Stomach (tissue), 9 donors: ENCODE results near the gene TLE2. TPM values are rescaled to one million over a fixed set of nuclear protein-coding genes. Genes with fewer than 3 reads are reported as not detected.

Source experiments
- DNase-seq, 2 donors: peaks; one replicate each; pipeline versions ENCODE4 v3.0.0 to v3.0.0-alpha.2; 2013 to 2019
- H3K27ac ChIP-seq, 5 donors: fragments of 200-600 bp in 4 of 5; sonication (generic) in 4 of 5; one replicate each; pipeline ENCODE4 v1.5.1; 2013 to 2019; ENCODE audit warnings: mild to moderate bottlenecking in 1 of 5, moderate library complexity in 1 of 5
- H3K27me3 ChIP-seq, 3 donors: fragments of 200-600 bp; sonication (generic); one replicate each; pipeline ENCODE4 v1.5.1; 2017 to 2019; ENCODE audit warnings: mixed run types in 1 of 3
- H3K36me3 ChIP-seq, 4 donors: fragments of 200-600 bp; sonication (generic); 1 replicate in 3 of 4; 2 replicates in 1 of 4; pipeline ENCODE4 v1.5.1; 2016 to 2019
- H3K4me1 ChIP-seq, 4 donors: fragments of 200-600 bp; sonication (generic); one replicate each; pipeline ENCODE4 v1.5.1; 2016 to 2019
- H3K4me3 ChIP-seq, 4 donors: fragments of 200-600 bp; sonication (generic) in 3 of 4; one replicate each; pipeline ENCODE4 v1.5.1; 2016 to 2019; ENCODE audit warnings: mild to moderate bottlenecking in 1 of 4
- H3K9me3 ChIP-seq, 4 donors: fragments of 200-600 bp; sonication (generic); one replicate each; pipeline ENCODE4 v1.5.1; 2016 to 2019
- CTCF ChIP-seq, 7 experiments: fragments of 450-650 bp in 4 of 7; fragments of 200-600 bp in 3 of 7; sonication (generic) in 3 of 7; IDR thresholded peaks; one replicate each; pipeline ENCODE4 v1.5.1; 2016 to 2019; ENCODE audit warnings: antibody characterized with exemption in 7 of 7, control low read depth in 2 of 7, mild to moderate bottlenecking in 1 of 7
- EP300 ChIP-seq: sonication (generic); formaldehyde crosslinking; IDR thresholded peaks from one replicate; pipeline ENCODE4 v1.6.1; 2017; ENCODE audit warnings: antibody characterized with exemption
- POLR2A ChIP-seq, 4 donors: fragments of 450-650 bp; IDR thresholded peaks; one replicate each; pipeline ENCODE4 v1.6.1; 2016; ENCODE audit warnings: antibody characterized with exemption in 4 of 4, control low read depth in 2 of 4, mild to moderate bottlenecking in 1 of 4, moderate library complexity in 1 of 4
- POLR2AphosphoS5 ChIP-seq, 3 donors: sonication (generic); formaldehyde crosslinking; IDR thresholded peaks; one replicate each; pipeline ENCODE4 v1.6.1; 2016; ENCODE audit warnings: antibody characterized with exemption in 3 of 3
- WGBS, 5 donors: extraction: QIAGEN DNeasy Blood & Tissue Kit in 3 of 5; methylation state at CpG; one replicate each; pipeline versions ENCODE4 v1.1.5 to v1.1.7; 2013 to 2018; 5-methylcytosine and 5-hydroxymethylcytosine counted together
- intact Hi-C: fragments of 100-400 bp; cut with DNase I; formaldehyde crosslinking; loops from one replicate; pipeline ENCODE4 v1.15.1; 2023; ENCODE audit warnings: low total_unique reads
- polyA plus RNA-seq, 3 donors: library from polyadenylated mRNA; stranded (reverse); fragments of 200-250 nt; gene quantifications; one replicate each; pipeline ENCODE4 v1.2.3, GENCODE V29; 2013
- total RNA-seq, 5 donors: library from RNA; depleted of rRNA; stranded (reverse); fragments of >200 nt; gene quantifications; one replicate each; pipeline versions ENCODE4 v1.1.0 to v1.2.3, GENCODE V29; 2014 to 2016
- donor health status: healthy with polysubstance abuse.
- donor health status: Bipolar disorder and iron deficiency.
- donor health status: healthy.

TLE2 gene
- total and polyA plus RNA-seq, 8 donors = 13.8 to 92.9 (median 23.8) TPM

GRCh38 chr19:2998642-2999041, 30.4 kb downstream of the TLE2 start:
- Histone ChIP-seq H3K27me3 (no peaks in the 10 kb centered on the region), H3K4me1 (no peaks in the 10 kb centered on the region), H3K4me3 (no peak overlapping the region), H3K9me3 (no peaks in the 10 kb centered on the region), H3K36me3 (peaks cover 0 to 60% (median 44%) of the 10 kb centered on the region in 4 donors), H3K27ac (no peak overlapping the region)
- DNase-seq = no peak
- 85 to 96% (median 94%) methylated on average over 11 of the region's 11 CpGs for WGBS, 5 donors
- intact Hi-C loops = no loop called here
- TF ChIP-seq POLR2AphosphoS5 (IDR thresholded peaks at IDR 0.05) = no peak
- no peak for TF ChIP-seq POLR2A (IDR thresholded peaks at IDR 0.05)
- no peak for TF ChIP-seq EP300
- no peak for TF ChIP-seq CTCF (IDR thresholded peaks at IDR 0.05)

GRCh38 chr19:2997720-2998119, 31.4 kb downstream of the TLE2 start:
- no peaks in the 10 kb centered on the region for H3K9me3 ChIP-seq
- TF ChIP-seq POLR2A (IDR thresholded peaks at IDR 0.05) (no peak), EP300 (no peak), CTCF (IDR thresholded peaks at IDR 0.05) (no peak), POLR2AphosphoS5 (IDR thresholded peaks at IDR 0.05) (no peak)
- no peaks in the 10 kb centered on the region for H3K4me1 ChIP-seq
- peaks cover 0 to 51% (median 39%) of the 10 kb centered on the region in 4 donors for H3K36me3 ChIP-seq
- 76 to 81% (median 79%) methylated on average over 13 of the region's 13 CpGs for WGBS, 5 donors
- intact Hi-C loops = no loop called here
- no peak overlapping the region for H3K4me3 ChIP-seq
- H3K27ac ChIP-seq = no peak overlapping the region
- DNase-seq = no peak
- H3K27me3 ChIP-seq = no peaks in the 10 kb centered on the region

GRCh38 chr19:2994588-2995131, 34.4 kb downstream of the TLE2 start:
- peaks cover 0 to 25% (median 19%) of the 10 kb centered on the region in 4 donors for H3K36me3 ChIP-seq
- no peaks in the 10 kb centered on the region for H3K27me3 ChIP-seq
- no peak for DNase-seq
- no peaks in the 10 kb centered on the region for H3K9me3 ChIP-seq
- intact Hi-C loops = no loop called here
- 78 to 90% (median 88%) methylated on average over 14 to 15 of the region's 15 CpGs for WGBS, 5 donors
- H3K4me1 ChIP-seq = no peaks in the 10 kb centered on the region
- H3K4me3 ChIP-seq = no peak overlapping the region
- TF ChIP-seq POLR2A (IDR thresholded peaks at IDR 0.05) (no peak), CTCF (IDR thresholded peaks at IDR 0.05) (no peak), POLR2AphosphoS5 (IDR thresholded peaks at IDR 0.05) (no peak), EP300 (no peak)
- no peak overlapping the region for H3K27ac ChIP-seq

GRCh38 chr19:2993579-2993978, 35.5 kb downstream of the TLE2 start:
- Histone ChIP-seq H3K4me1 (no peaks in the 10 kb centered on the region), H3K27ac (no peak overlapping the region), H3K9me3 (no peaks in the 10 kb centered on the region), H3K27me3 (no peaks in the 10 kb centered on the region), H3K4me3 (no peak overlapping the region), H3K36me3 (peaks cover 0 to 14% (median 10%) of the 10 kb centered on the region in 4 donors)
- DNase-seq = no peak
- 58 to 75% (median 60%) methylated on average over 7 to 9 of the region's 9 CpGs for WGBS, 5 donors
- TF ChIP-seq POLR2A (IDR thresholded peaks at IDR 0.05) (no peak), EP300 (no peak), POLR2AphosphoS5 (IDR thresholded peaks at IDR 0.05) (no peak), CTCF (IDR thresholded peaks at IDR 0.05) (no peak)
- intact Hi-C loops = no loop called here
